Neural progenitor cell (in vitro differentiated cells): ENCODE measurements around the gene TSPAN13. TPM values are rescaled to one million over a fixed set of nuclear protein-coding genes. Genes with fewer than 3 reads are reported as not detected.

Experiments
- DNase-seq: peaks from one replicate; pipeline ENCODE4 v3.0.0-alpha.2; 2016; ENCODE audit warnings: low spot score
- H2AFZ ChIP-seq: fragments of 200-600 bp; sonication (generic); replicated peaks from 2 replicates; pipeline ENCODE4 v1.6.1; 2016; ENCODE audit warnings: antibody characterized with exemption
- H3F3A ChIP-seq: fragments of 200-600 bp; sonication (generic); 2 replicates; pipeline ENCODE4 v1.6.1; 2016; ENCODE audit warnings: antibody characterized with exemption, low read depth
- H3K27ac ChIP-seq: fragments of 200-600 bp; sonication (generic); 2 replicates; pipeline ENCODE4 v1.5.1; 2016; ENCODE audit warnings: mild to moderate bottlenecking
- H3K27me3 ChIP-seq: fragments of 200-600 bp; sonication (generic); 2 replicates; pipeline ENCODE4 v1.6.1; 2016; ENCODE audit warnings: mild to moderate bottlenecking, moderate library complexity
- H3K36me3 ChIP-seq: fragments of 200-600 bp; sonication (generic); 2 replicates; pipeline ENCODE4 v1.5.1; 2016
- H3K4me1 ChIP-seq: fragments of 200-600 bp; sonication (generic); 2 replicates; pipeline ENCODE4 v1.6.1; 2016; ENCODE audit warnings: mixed run types
- H3K4me2 ChIP-seq: fragments of 200-600 bp; sonication (generic); 2 replicates; pipeline ENCODE4 v1.6.1; 2016
- H3K4me3 ChIP-seq: fragments of 200-600 bp; sonication (generic); 2 replicates; pipeline ENCODE4 v1.5.1; 2016
- H3K79me2 ChIP-seq: fragments of 200-600 bp; sonication (generic); 2 replicates; pipeline ENCODE4 v1.6.1; 2016; ENCODE audit warnings: low read depth
- H3K9ac ChIP-seq: fragments of 200-600 bp; sonication (generic); 2 replicates; pipeline ENCODE4 v1.6.1; 2016
- H3K9me3 ChIP-seq: fragments of 200-600 bp; sonication (generic); 2 replicates; pipeline ENCODE4 v1.5.1; 2016; ENCODE audit warnings: low read depth
- H4K20me1 ChIP-seq: fragments of 200-600 bp; sonication (generic); 2 replicates; pipeline ENCODE4 v1.6.1; 2016; ENCODE audit warnings: low read depth
- H3K27ac Mint-ChIP-seq: 3 replicates; pipeline ENCODE4 v1.8.0; 2021; ENCODE audit warnings: mixed read lengths
- H3K27me3 Mint-ChIP-seq: 2 replicates; pipeline ENCODE4 v1.8.0; 2022; ENCODE audit warnings: low read depth, mild to moderate bottlenecking, inconsistent platforms, moderate library complexity, mixed read lengths; ENCODE audit not compliant: insufficient read depth
- H3K36me3 Mint-ChIP-seq: 3 replicates; pipeline ENCODE4 v1.8.0; 2021; ENCODE audit warnings: mixed read lengths
- H3K4me1 Mint-ChIP-seq: 3 replicates; pipeline ENCODE4 v1.8.0; 2021; ENCODE audit warnings: mixed read lengths
- H3K4me3 Mint-ChIP-seq: 3 replicates; pipeline ENCODE4 v1.8.0; 2021; ENCODE audit warnings: mild to moderate bottlenecking, moderate library complexity, mixed read lengths
- H3K9me3 Mint-ChIP-seq: 3 replicates; pipeline ENCODE4 v1.8.0; 2020; ENCODE audit warnings: mixed read lengths
- EZH2 ChIP-seq: fragments of 200-600 bp; sonication (generic); IDR thresholded peaks from 2 replicates; pipeline ENCODE4 v1.6.1; 2017; ENCODE audit warnings: antibody characterized with exemption, mild to moderate bottlenecking, moderate library complexity
- EZH2phosphoT487 ChIP-seq: fragments of 200-600 bp; sonication (generic); IDR thresholded peaks from 2 replicates; pipeline ENCODE4 v1.6.1; 2017; ENCODE audit warnings: antibody characterized with exemption
- total RNA-seq: library from RNA; depleted of rRNA; stranded (reverse); fragments of >200 nt; gene quantifications from 2 replicates; pipeline ENCODE4 v1.2.3, GENCODE V29; 2015; ENCODE audit warnings: low replicate concordance
- TF ChIP-seq, protein P1 (sequence below): fragments of 200-600 bp; sonication (generic); IDR thresholded peaks from 2 replicates; pipeline ENCODE4 v1.5.1; 2017; ENCODE audit warnings: antibody characterized with exemption, mild to moderate bottlenecking

The TSPAN13 gene
- total RNA-seq, 1 donor from 2014 or later = 41.2 TPM

DNA sequence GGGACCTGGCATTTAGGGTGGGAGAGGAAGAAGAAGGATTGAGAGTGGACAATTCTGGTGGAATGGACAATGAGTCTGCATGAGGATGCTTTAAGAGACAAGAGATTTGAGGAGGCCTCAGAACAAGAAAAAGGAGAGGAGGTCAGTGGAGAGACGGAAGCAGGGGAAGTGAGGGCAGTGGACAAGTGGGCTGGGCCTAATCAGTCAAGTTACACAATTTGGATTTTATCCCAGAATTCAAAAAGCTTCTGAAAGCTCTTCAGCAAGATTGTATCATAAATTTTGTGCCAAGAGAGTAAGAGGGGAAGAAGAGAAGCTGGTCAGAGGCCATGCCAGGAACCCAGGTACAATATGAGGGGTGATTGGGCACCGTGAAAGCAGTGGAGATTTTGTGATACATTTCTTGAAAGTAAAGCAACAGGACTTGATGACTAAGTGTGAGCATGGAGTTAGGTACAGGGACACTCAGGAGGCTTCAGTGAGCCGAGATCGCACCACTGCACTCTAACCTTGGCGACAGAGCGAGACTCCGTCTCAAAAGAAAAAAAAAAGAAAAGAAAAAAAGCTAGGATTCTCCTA is 19.3 kb upstream of the TSPAN13 start:
- Mint-ChIP-seq H3K27ac (no peak overlapping the region), H3K9me3 (peaks cover 2% of the 10 kb centered on the region), H3K27me3 (peaks cover 10% of the 10 kb centered on the region), H3K4me3 (no peak overlapping the region), H3K4me1 (peaks cover 19% of the 10 kb centered on the region), H3K36me3 (no peaks in the 10 kb centered on the region)
- no peak overlapping the region for H3K27ac ChIP-seq
- H3K4me3 ChIP-seq = no peak overlapping the region
- no peaks in the 10 kb centered on the region for H3K36me3 ChIP-seq
- no peaks in the 10 kb centered on the region for H3F3A ChIP-seq
- DNase-seq = no peak
- TF ChIP-seq EZH2 (no peak), EZH2phosphoT487 (no peak)
- TF ChIP-seq, protein P1, sequence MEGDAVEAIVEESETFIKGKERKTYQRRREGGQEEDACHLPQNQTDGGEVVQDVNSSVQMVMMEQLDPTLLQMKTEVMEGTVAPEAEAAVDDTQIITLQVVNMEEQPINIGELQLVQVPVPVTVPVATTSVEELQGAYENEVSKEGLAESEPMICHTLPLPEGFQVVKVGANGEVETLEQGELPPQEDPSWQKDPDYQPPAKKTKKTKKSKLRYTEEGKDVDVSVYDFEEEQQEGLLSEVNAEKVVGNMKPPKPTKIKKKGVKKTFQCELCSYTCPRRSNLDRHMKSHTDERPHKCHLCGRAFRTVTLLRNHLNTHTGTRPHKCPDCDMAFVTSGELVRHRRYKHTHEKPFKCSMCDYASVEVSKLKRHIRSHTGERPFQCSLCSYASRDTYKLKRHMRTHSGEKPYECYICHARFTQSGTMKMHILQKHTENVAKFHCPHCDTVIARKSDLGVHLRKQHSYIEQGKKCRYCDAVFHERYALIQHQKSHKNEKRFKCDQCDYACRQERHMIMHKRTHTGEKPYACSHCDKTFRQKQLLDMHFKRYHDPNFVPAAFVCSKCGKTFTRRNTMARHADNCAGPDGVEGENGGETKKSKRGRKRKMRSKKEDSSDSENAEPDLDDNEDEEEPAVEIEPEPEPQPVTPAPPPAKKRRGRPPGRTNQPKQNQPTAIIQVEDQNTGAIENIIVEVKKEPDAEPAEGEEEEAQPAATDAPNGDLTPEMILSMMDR = no peak
- peaks cover 8% of the 10 kb centered on the region for H3K4me1 ChIP-seq
- H3K4me2 ChIP-seq = no peak overlapping the region
- H3K27me3 ChIP-seq = no peaks in the 10 kb centered on the region
- H3K9me3 ChIP-seq = no peaks in the 10 kb centered on the region
- no peak overlapping the region for H3K9ac ChIP-seq
- H4K20me1 ChIP-seq = no peaks in the 10 kb centered on the region
- peak overlapping the region; percentile 82 for H2AFZ ChIP-seq
- H3K79me2 ChIP-seq = no peaks in the 10 kb centered on the region

DNA sequence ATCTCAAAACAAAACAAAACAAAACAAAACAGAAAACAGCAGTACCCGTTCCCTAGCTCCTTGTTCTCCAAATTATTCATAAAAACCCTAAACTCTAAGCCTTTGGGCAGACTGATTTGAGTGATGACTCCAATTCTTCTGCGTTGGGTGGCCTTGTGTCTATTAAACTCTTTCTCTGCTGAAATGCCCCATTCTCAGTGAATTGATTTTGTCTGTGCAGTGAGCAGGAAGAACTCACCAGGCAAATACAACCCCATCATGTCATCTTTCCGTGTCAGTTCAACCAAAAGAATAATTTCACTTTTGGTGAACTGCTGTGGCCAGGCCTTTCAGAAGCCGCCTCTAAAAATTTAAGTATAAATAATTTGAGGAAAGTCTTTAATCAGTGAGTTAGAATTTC is 18.5 kb upstream of the TSPAN13 start:
- Histone ChIP-seq H3F3A (no peaks in the 10 kb centered on the region), H3K27me3 (no peaks in the 10 kb centered on the region), H3K36me3 (no peaks in the 10 kb centered on the region), H3K27ac (no peak overlapping the region), H3K4me3 (no peak overlapping the region), H3K9ac (no peak overlapping the region), H2AFZ (peak overlapping the region; percentile 82), H4K20me1 (no peaks in the 10 kb centered on the region), H3K9me3 (no peaks in the 10 kb centered on the region), H3K79me2 (no peaks in the 10 kb centered on the region), H3K4me2 (no peak overlapping the region), H3K4me1 (peaks cover 8% of the 10 kb centered on the region)
- H3K27ac Mint-ChIP-seq = peak overlapping the region; percentile 47
- DNase-seq = no peak
- TF ChIP-seq EZH2phosphoT487 (no peak), EZH2 (no peak)
- TF ChIP-seq, protein P1 = no peak
- no peaks in the 10 kb centered on the region for H3K36me3 Mint-ChIP-seq
- peaks cover 2% of the 10 kb centered on the region for H3K9me3 Mint-ChIP-seq
- peaks cover 19% of the 10 kb centered on the region for H3K4me1 Mint-ChIP-seq
- no peak overlapping the region for H3K4me3 Mint-ChIP-seq
- peaks cover 10% of the 10 kb centered on the region for H3K27me3 Mint-ChIP-seq

DNA sequence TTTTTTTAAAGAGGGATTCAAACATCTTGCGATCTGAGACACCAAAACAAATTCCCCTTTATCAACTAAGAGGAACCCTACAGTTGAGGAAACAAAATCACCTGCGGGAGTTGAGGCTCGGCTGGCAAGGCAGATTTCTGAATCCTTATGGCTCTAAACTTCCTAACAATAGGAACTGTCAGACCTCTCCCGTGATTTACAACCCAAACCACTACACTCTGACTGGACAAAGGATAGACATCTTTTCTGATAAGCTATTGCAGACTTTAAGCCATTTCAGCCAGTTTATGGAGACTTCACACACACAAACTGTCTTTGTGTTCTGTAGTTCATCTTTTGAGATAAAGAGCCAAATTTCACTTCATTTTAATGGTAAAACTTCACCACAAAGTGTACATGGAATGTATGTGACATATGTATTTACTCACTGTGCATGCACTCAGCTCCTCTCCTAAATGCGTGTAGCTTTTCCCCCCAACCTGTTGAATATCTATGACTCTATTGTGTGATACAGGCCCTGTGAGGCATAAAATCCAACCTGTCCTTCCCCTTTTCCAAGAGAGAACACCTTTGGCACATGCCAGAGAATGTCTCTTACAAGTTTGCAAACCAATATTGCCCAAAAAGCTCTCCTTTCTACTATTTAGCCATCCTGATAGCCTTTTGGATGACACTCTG is 15.4 kb upstream of the TSPAN13 start:
- Mint-ChIP-seq H3K9me3 (no peaks in the 10 kb centered on the region), H3K27me3 (peaks cover 4% of the 10 kb centered on the region), H3K4me1 (peaks cover 19% of the 10 kb centered on the region), H3K27ac (no peak overlapping the region), H3K4me3 (no peak overlapping the region), H3K36me3 (no peaks in the 10 kb centered on the region)
- Histone ChIP-seq H3K36me3 (no peaks in the 10 kb centered on the region), H3K4me2 (no peak overlapping the region), H4K20me1 (no peaks in the 10 kb centered on the region), H3K4me1 (peaks cover 8% of the 10 kb centered on the region), H3F3A (no peaks in the 10 kb centered on the region), H3K9me3 (no peaks in the 10 kb centered on the region), H3K27me3 (no peaks in the 10 kb centered on the region), H3K4me3 (no peak overlapping the region), H3K79me2 (no peaks in the 10 kb centered on the region), H3K9ac (no peak overlapping the region), H2AFZ (no peak overlapping the region), H3K27ac (no peak overlapping the region)
- DNase-seq = no peak
- TF ChIP-seq EZH2 (no peak), EZH2phosphoT487 (no peak)
- TF ChIP-seq, protein P1 = no peak
